Natural killer cell (primary cell): ENCODE results near the gene TLCD2. TPM values are rescaled to one million over a fixed set of nuclear protein-coding genes. Genes with fewer than 3 reads are reported as not detected.

Experiments
- ATAC-seq, 3 donors: fragments of 150-1000 bp in 2 of 3; fragments of 200-7000 bp in 1 of 3; cut with Tn5 transposase; 1 replicate in 1 of 3; 2 replicates in 2 of 3; pipeline ENCODE4 v1.10.0; 2021; ENCODE audit warnings: mild to moderate bottlenecking in 2 of 3, moderate library complexity in 2 of 3
- DNase-seq, 2 donors: peaks; one replicate each; pipeline versions ENCODE4 v3.0.0 to v3.0.0-alpha.2; 2013 to 2021; ENCODE audit warnings: mixed read lengths in 1 of 2
- H3K27ac ChIP-seq: one replicate; pipeline ENCODE4 v1.5.1; 2013; ENCODE audit warnings: mild to moderate bottlenecking, low read length
- H3K27me3 ChIP-seq: one replicate; pipeline ENCODE4 v1.6.1; 2013; ENCODE audit warnings: low read length; ENCODE audit not compliant: control insufficient read depth, insufficient read depth
- H3K36me3 ChIP-seq: one replicate; pipeline ENCODE4 v1.6.1; 2013; ENCODE audit warnings: low read length; ENCODE audit not compliant: control insufficient read depth, insufficient read depth
- H3K4me1 ChIP-seq: one replicate; pipeline ENCODE4 v1.6.1; 2013; ENCODE audit warnings: low read length; ENCODE audit not compliant: control insufficient read depth, insufficient read depth
- H3K4me3 ChIP-seq: one replicate; pipeline ENCODE4 v1.5.1; 2013; ENCODE audit warnings: low read length
- H3K9me3 ChIP-seq: one replicate; pipeline ENCODE4 v1.6.1; 2013; ENCODE audit warnings: low read length; ENCODE audit not compliant: control insufficient read depth, insufficient read depth
- H3K27ac Mint-ChIP-seq, 2 donors: one replicate each; pipeline ENCODE4 v1.8.0; 2022; ENCODE audit warnings: mild to moderate bottlenecking in 2 of 2, mixed read lengths in 2 of 2, moderate library complexity in 1 of 2
- H3K27me3 Mint-ChIP-seq, 2 donors: one replicate each; pipeline ENCODE4 v1.8.0; 2022; ENCODE audit warnings: low read depth in 2 of 2, mixed read lengths in 2 of 2
- H3K36me3 Mint-ChIP-seq: one replicate; pipeline ENCODE4 v1.8.0; 2022; ENCODE audit warnings: mixed read lengths
- H3K4me1 Mint-ChIP-seq, 2 donors: one replicate each; pipeline ENCODE4 v1.8.0; 2022; ENCODE audit warnings: mixed read lengths in 2 of 2
- H3K4me3 Mint-ChIP-seq: one replicate; pipeline ENCODE4 v1.8.0; 2022; ENCODE audit warnings: mild to moderate bottlenecking, moderate library complexity, mixed read lengths
- H3K9me3 Mint-ChIP-seq, 2 donors: one replicate each; pipeline ENCODE4 v1.8.0; 2022; ENCODE audit warnings: mixed read lengths in 2 of 2
- whole genome bisulfite sequencing: methylation state at CpG from one replicate; pipeline ENCODE4 v1.1.7; 2013; ENCODE audit warnings: missing lambda C conversion rate; ENCODE audit not compliant: insufficient coverage; 5-methylcytosine and 5-hydroxymethylcytosine counted together
- intact Hi-C: fragments of 100-400 bp; cut with micrococcal nuclease; formaldehyde crosslinking; loops from one replicate; pipeline ENCODE4 v1.14.2; 2022
- total RNA-seq, 4 donors: library from RNA; stranded (reverse); fragments of 120-200 nt in 1 of 4; gene quantifications; one replicate each; pipeline versions ENCODE4 v1.2.3 to v1.2.4, GENCODE V29; 2013 to 2022
- TF ChIP-seq, protein P1 (sequence below): fragments of 200-600 bp; IDR thresholded peaks from one replicate; pipeline ENCODE4 v1.8.0; 2022; ENCODE audit warnings: antibody characterized with exemption

Gene TLCD2
- total RNA-seq, 3 donors from 2014 or later (not counting 1 experiment from before 2014, with no cell fraction given): 0.18 to 0.28 (median 0.28) TPM

- intact Hi-C loops: no loop called here
- Mint-ChIP-seq H3K27ac (no peak overlapping the region), H3K27me3 (peaks cover 6 to 13% of the 10 kb centered on the region in 2 donors), H3K4me1 (peaks cover 0 to 27% of the 10 kb centered on the region in 2 donors), H3K9me3 (no peaks in the 10 kb centered on the region), H3K36me3 (no peaks in the 10 kb centered on the region), H3K4me3 (no peak overlapping the region)
- no peaks in the 10 kb centered on the region for H3K9me3 ChIP-seq
- no peak for ATAC-seq
- no peak overlapping the region for H3K4me3 ChIP-seq
- H3K27me3 ChIP-seq: no peaks in the 10 kb centered on the region
- peaks cover 23% of the 10 kb centered on the region for H3K4me1 ChIP-seq
- no peak for DNase-seq
- no peak overlapping the region for H3K27ac ChIP-seq
- WGBS: 88% methylated on average over 17 of the region's 17 CpGs
- TF ChIP-seq, protein P1, sequence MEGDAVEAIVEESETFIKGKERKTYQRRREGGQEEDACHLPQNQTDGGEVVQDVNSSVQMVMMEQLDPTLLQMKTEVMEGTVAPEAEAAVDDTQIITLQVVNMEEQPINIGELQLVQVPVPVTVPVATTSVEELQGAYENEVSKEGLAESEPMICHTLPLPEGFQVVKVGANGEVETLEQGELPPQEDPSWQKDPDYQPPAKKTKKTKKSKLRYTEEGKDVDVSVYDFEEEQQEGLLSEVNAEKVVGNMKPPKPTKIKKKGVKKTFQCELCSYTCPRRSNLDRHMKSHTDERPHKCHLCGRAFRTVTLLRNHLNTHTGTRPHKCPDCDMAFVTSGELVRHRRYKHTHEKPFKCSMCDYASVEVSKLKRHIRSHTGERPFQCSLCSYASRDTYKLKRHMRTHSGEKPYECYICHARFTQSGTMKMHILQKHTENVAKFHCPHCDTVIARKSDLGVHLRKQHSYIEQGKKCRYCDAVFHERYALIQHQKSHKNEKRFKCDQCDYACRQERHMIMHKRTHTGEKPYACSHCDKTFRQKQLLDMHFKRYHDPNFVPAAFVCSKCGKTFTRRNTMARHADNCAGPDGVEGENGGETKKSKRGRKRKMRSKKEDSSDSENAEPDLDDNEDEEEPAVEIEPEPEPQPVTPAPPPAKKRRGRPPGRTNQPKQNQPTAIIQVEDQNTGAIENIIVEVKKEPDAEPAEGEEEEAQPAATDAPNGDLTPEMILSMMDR: no peak
- H3K36me3 ChIP-seq: no peaks in the 10 kb centered on the region
These were observed 45.7 kb upstream of the TLCD2 start for GRCh38 chr17:1755827-1756262.

GRCh38 chr17:1755252-1755826 is 45.2 kb upstream of the TLCD2 start:
- Mint-ChIP-seq H3K27ac (no peak overlapping the region), H3K9me3 (no peaks in the 10 kb centered on the region), H3K4me3 (no peak overlapping the region), H3K36me3 (no peaks in the 10 kb centered on the region), H3K4me1 (peaks cover 0 to 30% of the 10 kb centered on the region in 2 donors), H3K27me3 (peaks cover 6 to 15% of the 10 kb centered on the region in 2 donors)
- Histone ChIP-seq H3K27ac (no peak overlapping the region), H3K4me1 (peaks cover 27% of the 10 kb centered on the region), H3K4me3 (no peak overlapping the region), H3K36me3 (no peaks in the 10 kb centered on the region), H3K27me3 (no peaks in the 10 kb centered on the region), H3K9me3 (no peaks in the 10 kb centered on the region)
- 85% methylated on average over 19 of the region's 20 CpGs for WGBS
- ATAC-seq (no peak), DNase-seq (no peak)
- intact Hi-C loops: no loop called here
- TF ChIP-seq, protein P1: no peak

- intact Hi-C loops: no loop called here
- Histone ChIP-seq H3K36me3 (no peaks in the 10 kb centered on the region), H3K4me1 (peaks cover 27% of the 10 kb centered on the region), H3K4me3 (no peak overlapping the region), H3K9me3 (no peaks in the 10 kb centered on the region), H3K27ac (no peak overlapping the region), H3K27me3 (no peaks in the 10 kb centered on the region)
- Mint-ChIP-seq H3K27me3 (peaks cover 6 to 15% of the 10 kb centered on the region in 2 donors), H3K9me3 (no peaks in the 10 kb centered on the region), H3K4me1 (peaks cover 0 to 30% of the 10 kb centered on the region in 2 donors), H3K27ac (no peak overlapping the region), H3K4me3 (no peak overlapping the region), H3K36me3 (no peaks in the 10 kb centered on the region)
- WGBS: 91% methylated on average over 21 of the region's 25 CpGs
- ATAC-seq (no peak), DNase-seq (no peak)
- TF ChIP-seq, protein P1: no peak
These were observed 44.4 kb upstream of the TLCD2 start for GRCh38 chr17:1754430-1755112.
